Calu3 (cell line): ENCODE measurements around the gene URI1. TPM values are rescaled to one million over a fixed set of nuclear protein-coding genes. Genes with fewer than 3 reads are reported as not detected.

Experiments
- BruUV-seq: library from RNA; stranded (reverse); fragments of 400-500 nt; replicated peaks from 2 replicates; lab custom pipeline; 2021; lab: Mats Ljungman, UMichigan
- CTCF ChIA-PET: fragments of 300-600 bp; sonication (Branson Sonifier 250); formaldehyde crosslinking; loops from one replicate; lab custom pipeline; 2022; ENCODE audit warnings: antibody characterized with exemption; lab: Charles Lee
- DNase-seq: peaks from one replicate; pipeline ENCODE4 v3.0.0; 2022
- H3K27ac Mint-ChIP-seq: one replicate; pipeline ENCODE4 v1.8.0; 2022; ENCODE audit warnings: mixed read lengths; ENCODE audit not compliant: unreplicated experiment
- H3K27me3 Mint-ChIP-seq: one replicate; pipeline ENCODE4 v1.8.0; 2022; ENCODE audit warnings: mixed read lengths; ENCODE audit not compliant: unreplicated experiment
- H3K36me3 Mint-ChIP-seq: one replicate; pipeline ENCODE4 v1.8.0; 2022; ENCODE audit warnings: mild to moderate bottlenecking, moderate library complexity, mixed read lengths; ENCODE audit not compliant: insufficient read depth, unreplicated experiment
- H3K4me1 Mint-ChIP-seq: one replicate; pipeline ENCODE4 v1.8.0; 2022; ENCODE audit warnings: mild to moderate bottlenecking, low read depth, mixed read lengths; ENCODE audit not compliant: unreplicated experiment
- H3K4me3 Mint-ChIP-seq: one replicate; pipeline ENCODE4 v1.8.0; 2022; ENCODE audit warnings: mild to moderate bottlenecking, low read depth, moderate library complexity, mixed read lengths; ENCODE audit not compliant: unreplicated experiment
- H3K9me3 Mint-ChIP-seq: one replicate; pipeline ENCODE4 v1.8.0; 2022; ENCODE audit warnings: low read depth, mixed read lengths; ENCODE audit not compliant: unreplicated experiment
- CTCF ChIP-seq: fragments of 200-600 bp; IDR thresholded peaks from one replicate; pipeline ENCODE4 v1.8.0; 2022; ENCODE audit warnings: antibody characterized with exemption; ENCODE audit not compliant: unreplicated experiment
- intact Hi-C: fragments of 100-400 bp; cut with micrococcal nuclease; formaldehyde crosslinking; loops from one replicate; pipeline ENCODE4 v1.10.0; 2022; ENCODE audit not compliant: unreplicated experiment
- total RNA-seq: library from RNA; stranded (reverse); gene quantifications from 2 replicates; pipeline ENCODE4 v1.2.3, GENCODE V29; 2022

URI1 gene
- total RNA-seq, 1 experiment from 2014 or later, result 50.6 TPM

GRCh38 chr19:30063650-30064347, 121.8 kb downstream of the URI1 start:
- H3K4me3 Mint-ChIP-seq, result no peak overlapping the region
- intact Hi-C loops, result no loop called here
- no peaks in the 10 kb centered on the region for H3K4me1 Mint-ChIP-seq
- BruUV-seq, result no TSS peak
- H3K27me3 Mint-ChIP-seq, result peaks cover 42% of the 10 kb centered on the region
- H3K27ac Mint-ChIP-seq, result no peak overlapping the region
- CTCF ChIA-PET, result no interaction called here
- no peaks in the 10 kb centered on the region for H3K36me3 Mint-ChIP-seq
- H3K9me3 Mint-ChIP-seq, result peaks cover 3% of the 10 kb centered on the region
- TF ChIP-seq CTCF, result no peak
- no peak for DNase-seq

- Mint-ChIP-seq H3K4me3 (no peak overlapping the region), H3K4me1 (no peaks in the 10 kb centered on the region), H3K9me3 (peaks cover 3% of the 10 kb centered on the region), H3K27ac (no peak overlapping the region), H3K36me3 (no peaks in the 10 kb centered on the region), H3K27me3 (peaks cover 47% of the 10 kb centered on the region)
- intact Hi-C loops, result no loop called here
- CTCF ChIA-PET, result no interaction called here
- no peak for DNase-seq
- no peak for TF ChIP-seq CTCF
- BruUV-seq, result no TSS peak
These were observed 122.3 kb downstream of the URI1 start for GRCh38 chr19:30064348-30064699.

GRCh38 chr19:30064771-30065494, 122.9 kb downstream of the URI1 start:
- peaks cover 3% of the 10 kb centered on the region for H3K9me3 Mint-ChIP-seq
- CTCF ChIA-PET, result no interaction called here
- intact Hi-C loops, result no loop called here
- H3K36me3 Mint-ChIP-seq, result no peaks in the 10 kb centered on the region
- no peak for DNase-seq
- H3K4me1 Mint-ChIP-seq, result no peaks in the 10 kb centered on the region
- TF ChIP-seq CTCF, result no peak
- H3K27me3 Mint-ChIP-seq, result peaks cover 54% of the 10 kb centered on the region
- no TSS peak for BruUV-seq
- no peak overlapping the region for H3K27ac Mint-ChIP-seq
- no peak overlapping the region for H3K4me3 Mint-ChIP-seq

- Mint-ChIP-seq H3K9me3 (peaks cover 3% of the 10 kb centered on the region), H3K4me3 (no peak overlapping the region), H3K36me3 (no peaks in the 10 kb centered on the region), H3K27me3 (peaks cover 62% of the 10 kb centered on the region), H3K4me1 (no peaks in the 10 kb centered on the region), H3K27ac (no peak overlapping the region)
- no TSS peak for BruUV-seq
- CTCF ChIA-PET, result no interaction called here
- TF ChIP-seq CTCF, result no peak
- DNase-seq, result no peak
- intact Hi-C loops, result no loop called here
These were observed 123.9 kb downstream of the URI1 start for GRCh38 chr19:30065680-30066606.

Other genes starting within 250 kb of the URI1 start
- 15.4 and 17.5 TPM in 2 replicates for gene C19orf12, start 227.0 kb upstream of the URI1 start, total RNA-seq
- gene CCNE1, start 130.2 kb upstream of the URI1 start, total RNA-seq, result 11.0 and 15.9 TPM in 2 replicates